GM18526 (cell line): Measurements from ENCODE around the gene OR2H1.

ENCODE experiments used
- POLR2A ChIP-seq: IDR thresholded peaks from 3 replicates; pipeline ENCODE4 v1.6.1; 2011; ENCODE audit not compliant: insufficient read length; ENCODE audit errors: extremely low read depth

Gene OR2H1

DNA sequence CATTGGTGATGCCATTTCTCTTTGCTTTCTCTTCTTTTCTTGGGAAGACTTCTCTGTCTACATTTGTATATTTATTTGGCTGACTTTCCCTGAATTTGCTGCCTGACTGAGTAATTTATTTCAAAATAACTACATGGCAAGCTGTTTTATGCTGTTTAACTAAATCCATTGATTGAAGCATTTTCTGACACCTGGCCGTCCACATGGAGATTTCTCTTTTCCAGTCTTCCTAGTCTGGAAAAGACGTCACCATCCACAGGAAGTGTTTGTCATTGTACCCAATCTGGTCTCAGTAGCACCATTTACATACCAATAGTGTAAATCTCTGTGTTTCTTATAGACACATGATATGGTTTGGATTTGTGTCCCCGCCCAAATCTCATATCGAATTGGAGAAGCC, 40.0 kb downstream of the OR2H1 start:
- no peak for TF ChIP-seq POLR2A

DNA sequence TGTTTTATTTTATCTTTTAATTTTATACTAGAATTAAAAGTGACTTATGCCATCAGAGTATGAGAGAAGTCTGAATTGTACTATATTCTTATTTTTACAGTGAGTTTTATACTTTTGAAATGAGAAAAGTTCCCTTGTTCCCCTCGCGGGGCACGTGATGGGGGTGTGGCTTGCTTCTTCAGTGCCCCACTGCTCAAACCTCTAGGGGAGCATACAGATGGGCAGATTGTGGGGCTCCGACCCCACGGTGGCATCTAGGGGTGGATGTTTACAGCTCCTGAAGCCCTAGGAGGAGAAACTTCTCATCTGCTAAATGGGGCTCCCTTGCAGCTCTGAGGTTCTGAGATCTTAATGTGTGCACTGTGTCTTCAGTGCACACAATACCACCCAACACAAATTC, 42.7 kb downstream of the OR2H1 start:
- no peak for TF ChIP-seq POLR2A

DNA sequence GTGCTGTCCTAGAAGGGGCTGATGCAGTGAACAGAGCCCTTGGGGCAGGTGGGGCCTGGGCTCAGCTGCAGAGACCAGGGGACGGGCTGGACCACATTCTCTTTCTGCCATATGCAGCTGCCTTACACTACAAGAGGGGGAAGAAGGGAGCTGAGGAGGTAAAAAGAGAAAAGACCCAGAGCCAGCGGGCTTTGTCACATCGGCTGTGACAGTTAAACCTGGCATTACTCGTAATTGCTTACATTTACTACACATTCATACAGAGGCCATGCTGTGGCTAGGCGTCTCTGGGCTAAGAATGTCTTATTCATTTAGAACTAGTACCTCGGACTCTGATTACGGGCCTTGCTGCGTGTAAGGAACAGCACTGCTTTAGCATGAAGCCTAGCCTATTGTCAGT, 43.6 kb downstream of the OR2H1 start:
- TF ChIP-seq POLR2A: no peak

DNA sequence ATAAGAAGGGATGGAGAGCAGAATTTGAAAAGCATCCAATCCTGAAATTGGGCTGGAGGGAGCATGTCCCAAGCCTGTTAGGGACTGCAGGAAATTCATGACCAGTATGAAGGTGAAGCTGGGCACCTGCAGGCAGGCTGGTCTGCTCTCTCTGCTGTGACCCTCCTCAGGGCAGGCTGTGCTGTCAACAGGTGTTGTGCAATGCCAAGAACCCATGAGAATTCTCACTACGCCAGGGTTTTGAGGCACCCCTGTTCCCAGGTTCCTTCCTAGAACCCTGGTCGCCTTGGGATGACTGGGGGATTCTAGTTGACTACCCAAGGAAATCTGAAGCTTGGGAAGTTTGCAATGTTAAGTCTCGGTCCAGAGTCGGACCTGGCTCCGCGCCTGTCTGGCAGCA, 44.2 kb downstream of the OR2H1 start:
- TF ChIP-seq POLR2A: no peak

DNA sequence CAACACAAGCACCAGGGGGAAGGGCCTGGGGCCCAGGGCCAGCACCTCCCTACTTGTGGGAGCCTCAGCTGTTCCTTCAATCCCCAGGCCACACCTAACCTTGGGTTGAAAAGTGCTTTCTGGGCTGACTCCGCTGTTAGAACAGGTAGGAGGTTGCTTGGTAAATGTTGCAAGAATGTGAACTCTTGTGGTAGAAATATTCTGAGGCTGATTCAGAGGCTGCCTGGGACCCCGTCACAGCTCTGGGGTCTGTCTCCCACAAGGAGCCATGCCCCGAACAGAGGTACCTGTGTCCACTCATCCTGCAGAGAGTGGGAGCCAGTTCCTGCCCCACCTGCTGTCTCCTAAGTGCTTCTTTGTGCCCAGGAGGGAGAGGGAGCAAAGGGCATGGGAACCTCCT, 45.2 kb downstream of the OR2H1 start:
- no peak for TF ChIP-seq POLR2A

DNA sequence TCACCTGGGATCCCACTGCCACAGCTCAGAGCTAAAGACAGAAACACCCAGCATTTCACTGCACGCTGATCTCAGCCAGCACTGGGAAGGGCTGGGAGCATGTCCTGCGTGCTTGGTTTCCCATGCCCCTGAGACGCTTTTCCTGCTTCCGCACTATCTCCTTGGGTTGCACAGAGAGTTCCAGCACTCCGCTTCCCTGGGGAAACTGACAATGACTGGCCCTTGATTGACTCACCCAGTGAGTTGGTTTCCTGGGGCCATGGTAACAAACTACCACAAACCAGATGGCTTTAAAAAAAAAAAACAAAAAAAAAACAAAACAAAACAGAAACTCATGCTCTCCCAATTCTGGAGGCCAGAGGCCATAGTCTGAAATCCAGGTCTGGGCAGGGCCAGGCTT, 45.6 kb downstream of the OR2H1 start:
- no peak for TF ChIP-seq POLR2A

DNA sequence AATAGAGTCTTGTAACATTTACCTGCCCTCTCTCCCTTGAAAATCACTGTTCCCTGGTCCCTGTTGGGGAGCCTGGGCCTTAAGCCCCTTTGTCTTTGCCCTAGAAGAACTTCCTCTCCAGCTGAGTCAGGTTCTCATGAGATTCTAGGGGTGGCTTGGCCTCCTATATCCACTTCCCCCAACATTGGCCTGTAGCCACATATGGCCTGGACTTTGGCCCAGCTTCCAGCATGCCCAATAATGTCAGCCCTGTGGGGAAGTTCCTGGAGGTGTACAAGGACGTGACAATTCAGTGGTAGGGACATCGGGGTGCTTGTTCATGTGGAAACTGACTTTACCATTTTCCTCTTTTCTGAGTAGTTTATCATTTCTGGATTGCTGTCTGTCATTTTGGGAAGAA, 48.0 kb downstream of the OR2H1 start:
- TF ChIP-seq POLR2A: no peak

DNA sequence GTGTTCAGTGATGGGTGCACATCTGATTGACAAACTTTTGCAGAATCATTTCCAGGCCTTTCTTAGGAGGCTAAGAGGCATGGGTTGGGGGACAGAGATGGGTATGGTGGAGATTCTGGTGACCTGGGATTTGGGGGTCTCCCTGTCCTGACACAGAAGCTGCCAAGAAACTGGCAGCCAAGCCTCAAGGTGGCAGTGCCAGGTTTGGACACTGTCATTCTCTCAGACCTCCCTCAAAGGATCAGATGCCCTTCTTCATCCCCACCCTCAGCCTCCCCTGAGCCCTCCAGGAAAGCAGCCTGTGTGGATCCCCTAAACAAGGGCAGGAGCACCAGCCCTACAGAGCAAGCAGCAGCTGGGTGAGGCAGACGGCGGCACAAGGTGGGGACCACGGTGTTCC, 48.9 kb downstream of the OR2H1 start:
- no peak for TF ChIP-seq POLR2A

DNA sequence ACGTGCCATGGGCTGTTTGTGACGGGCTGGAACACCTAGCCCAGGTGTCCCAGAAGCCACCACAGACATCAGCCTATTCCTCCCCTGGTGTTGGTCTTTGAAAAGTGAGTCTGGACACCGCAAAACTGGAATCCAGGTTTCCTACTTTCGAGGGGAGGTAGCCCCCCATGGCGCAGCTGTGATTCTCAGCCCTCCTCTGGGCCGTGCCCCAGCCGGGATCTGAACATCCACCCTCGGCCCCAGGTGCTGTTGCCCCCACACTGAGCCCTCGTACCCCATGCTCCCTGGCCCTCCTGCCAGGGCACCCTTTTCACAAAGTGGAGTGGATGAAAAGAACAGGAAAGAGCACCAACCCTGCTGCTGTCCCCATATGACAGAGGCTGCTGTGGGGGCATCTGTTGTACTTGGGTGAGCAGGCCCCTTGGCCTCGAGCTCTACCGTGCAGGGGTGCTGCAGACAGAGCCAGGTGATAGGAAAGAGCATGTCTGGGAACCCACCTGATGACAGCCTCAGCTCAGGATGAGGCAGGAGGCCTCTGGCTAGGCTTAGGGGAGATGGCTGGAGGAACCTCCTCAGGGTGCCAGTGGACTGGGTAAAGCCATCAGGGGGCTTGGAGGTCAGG, 49.6 kb downstream of the OR2H1 start:
- TF ChIP-seq POLR2A: no peak

DNA sequence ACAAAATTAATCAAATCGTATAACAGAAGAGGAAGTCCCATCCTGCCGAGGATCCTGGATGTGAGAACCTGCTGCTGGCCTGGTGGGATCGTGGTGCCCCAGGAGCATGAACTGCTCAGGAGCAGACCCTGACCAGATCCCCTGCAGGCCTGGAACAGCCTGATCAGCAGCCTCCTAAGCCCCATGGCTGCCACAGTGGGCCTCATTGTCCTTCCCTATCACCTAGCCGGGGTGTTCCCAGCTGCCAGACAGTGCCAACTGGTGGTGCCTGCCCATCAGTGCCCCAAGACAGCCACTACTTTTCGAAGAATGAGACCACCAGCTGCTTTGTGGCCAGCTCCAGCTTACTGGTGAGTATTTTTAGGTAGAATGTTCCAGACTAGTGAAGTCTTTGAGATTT, 50.4 kb downstream of the OR2H1 start:
- no peak for TF ChIP-seq POLR2A

DNA sequence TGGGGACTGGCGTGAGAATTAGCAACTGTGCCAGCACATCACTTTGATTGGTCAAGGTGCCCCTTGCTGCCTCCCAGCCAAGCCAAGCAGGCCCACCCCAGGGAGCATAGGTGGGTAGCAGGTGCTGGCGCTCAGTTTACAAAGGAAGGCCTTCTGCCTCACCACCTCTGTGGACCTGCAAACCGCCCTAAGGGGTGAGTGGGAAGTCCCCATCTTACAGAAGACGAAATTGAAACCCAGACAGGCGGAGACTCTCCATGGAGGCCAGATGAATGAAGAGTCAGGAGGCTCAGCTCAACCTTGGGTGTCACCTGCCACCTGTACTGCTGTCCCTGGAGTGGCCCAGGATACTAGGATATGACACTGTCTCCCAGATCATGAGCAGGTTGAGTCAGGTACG, 52.3 kb downstream of the OR2H1 start:
- TF ChIP-seq POLR2A: no peak

DNA sequence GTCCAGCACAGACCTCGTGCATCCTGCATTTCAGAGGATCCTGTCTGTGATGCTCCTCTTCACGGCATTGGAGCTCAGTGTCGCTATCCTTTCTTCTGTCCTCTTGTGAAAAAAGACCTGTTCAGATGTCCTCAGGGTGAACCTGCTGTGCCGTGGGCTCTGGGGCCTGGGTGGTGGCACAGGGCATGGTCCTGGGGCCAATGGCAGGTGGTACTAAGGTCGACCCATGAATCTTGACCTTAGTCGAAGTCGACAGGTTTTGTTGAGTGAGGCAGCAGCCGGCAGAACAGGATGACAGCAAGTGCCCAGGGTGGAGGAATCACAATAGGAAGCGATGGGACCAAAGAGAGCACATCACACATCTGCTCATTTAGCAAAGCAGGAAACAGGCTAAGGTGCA, 52.8 kb downstream of the OR2H1 start:
- no peak for TF ChIP-seq POLR2A

DNA sequence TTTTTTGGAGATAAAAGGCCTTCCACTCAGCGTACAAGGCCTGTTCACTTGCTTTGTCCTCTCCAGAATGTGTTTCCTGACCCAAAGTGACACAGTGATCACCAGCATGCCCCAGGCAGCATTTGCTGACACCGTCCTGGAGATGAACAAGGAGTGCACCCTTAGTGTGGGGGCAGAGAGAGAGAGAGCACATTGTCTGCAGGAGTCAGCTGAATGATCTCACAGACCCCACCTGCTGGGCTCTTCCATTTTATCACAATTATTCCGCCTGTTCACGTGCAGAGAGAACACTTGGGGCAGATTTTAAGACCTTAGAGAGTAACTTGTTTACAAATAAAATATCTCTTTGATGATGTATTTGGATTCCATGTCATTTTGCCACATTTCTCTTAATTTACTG, 53.2 kb downstream of the OR2H1 start:
- no peak for TF ChIP-seq POLR2A

DNA sequence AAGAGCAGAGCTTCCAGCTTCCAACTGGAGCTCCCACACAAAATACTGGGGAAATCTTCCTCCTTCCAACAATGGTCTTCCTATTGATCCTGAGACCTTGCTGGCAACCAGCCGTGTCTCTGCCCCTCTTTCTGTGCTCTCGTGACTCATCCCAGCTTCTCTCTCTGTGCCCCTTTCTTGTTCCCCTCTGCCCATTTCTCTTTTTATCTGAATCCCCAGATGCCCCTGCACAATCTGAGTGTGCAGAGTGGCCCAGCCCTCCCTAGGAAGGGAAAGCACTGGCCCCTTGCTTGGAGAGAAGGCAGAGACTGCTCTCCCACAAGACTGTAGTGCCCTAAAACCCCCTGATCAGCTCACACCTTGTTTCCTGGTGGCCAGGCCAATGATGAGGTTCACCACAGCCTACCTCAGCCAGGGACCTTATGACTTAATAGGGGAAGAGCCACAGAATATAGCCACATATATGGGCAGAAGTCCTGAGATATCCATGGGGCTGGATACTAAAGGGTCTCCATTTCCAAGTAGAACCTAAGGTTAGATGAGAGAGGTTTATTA, 53.9 kb downstream of the OR2H1 start:
- TF ChIP-seq POLR2A: no peak
